Measurements from ENCODE around the gene ARMC8.
A peak's percentile ranks its signal among the peaks of the same experiment; 100 is the strongest.

- TF ChIP-seq CTCF (IDR thresholded peaks at IDR 0.05; ENCODE audit: control extremely low read depth in 1 of 3, insufficient read depth in 1 of 3, low read depth in 1 of 3, low read length in 3 of 3) (no peak), CBX8 (IDR thresholded peaks at IDR 0.05; ENCODE audit: borderline replicate concordance, low read depth, low read length) (no peak), EZH2 (IDR thresholded peaks at IDR 0.05; ENCODE audit: low read depth, low read length, severe bottlenecking) (no peak), POLR2A (IDR thresholded peaks at IDR 0.05; ENCODE audit: control extremely low read depth in 1 of 2, low read depth in 2 of 2, low read length in 2 of 2) (peak; percentile 82 to 88), SP4 (IDR thresholded peaks at IDR 0.05; ENCODE audit: low read length) (peak; percentile 54; the same call in 1 of the 2 replicates), EP300 (IDR thresholded peaks at IDR 0.05; ENCODE audit: borderline replicate concordance in 1 of 2, low read depth in 2 of 2, low read length in 2 of 2) (peak in 1 of 2 experiments; percentile 98; a peak in 1 of 3 replicates), CHD2 (IDR thresholded peaks at IDR 0.05; ENCODE audit: low read length) (no peak), FOSL1 (IDR thresholded peaks at IDR 0.05; ENCODE audit: insufficient read depth, low read depth, low read length) (no peak), POLR2AphosphoS5 (IDR thresholded peaks at IDR 0.05; ENCODE audit: low read depth, low read length) (peak; percentile 87), TEAD4 (IDR thresholded peaks at IDR 0.05; ENCODE audit: low read depth, low read length) (no peak), GABPA (IDR thresholded peaks at IDR 0.05; ENCODE audit: borderline replicate concordance, insufficient read depth, low read length) (no peak), CEBPB (IDR thresholded peaks at IDR 0.05; ENCODE audit: low read depth, low read length) (no peak), HDAC2 (IDR thresholded peaks at IDR 0.05; ENCODE audit: borderline replicate concordance in 1 of 2, low read depth in 2 of 2, low read length in 2 of 2) (peak in 1 of 2 experiments; percentile 27; a peak in 1 of 4 replicates)
- TF ChIP-seq, protein P1, sequence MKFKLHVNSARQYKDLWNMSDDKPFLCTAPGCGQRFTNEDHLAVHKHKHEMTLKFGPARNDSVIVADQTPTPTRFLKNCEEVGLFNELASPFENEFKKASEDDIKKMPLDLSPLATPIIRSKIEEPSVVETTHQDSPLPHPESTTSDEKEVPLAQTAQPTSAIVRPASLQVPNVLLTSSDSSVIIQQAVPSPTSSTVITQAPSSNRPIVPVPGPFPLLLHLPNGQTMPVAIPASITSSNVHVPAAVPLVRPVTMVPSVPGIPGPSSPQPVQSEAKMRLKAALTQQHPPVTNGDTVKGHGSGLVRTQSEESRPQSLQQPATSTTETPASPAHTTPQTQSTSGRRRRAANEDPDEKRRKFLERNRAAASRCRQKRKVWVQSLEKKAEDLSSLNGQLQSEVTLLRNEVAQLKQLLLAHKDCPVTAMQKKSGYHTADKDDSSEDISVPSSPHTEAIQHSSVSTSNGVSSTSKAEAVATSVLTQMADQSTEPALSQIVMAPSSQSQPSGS (IDR thresholded peaks at IDR 0.05; ENCODE audit: low read length), result peak; percentile 73; the same call in 1 of the 2 replicates
Measured at GRCh38 chr3:138187296-138188012, at the start of gene ARMC8.

Data from H1 (cell line).